Ishikawa (cell line): ENCODE measurements around the gene GDF10.

Experiments
- CEBPB ChIP-seq: IDR thresholded peaks from 2 replicates; pipeline ENCODE4 v1.6.1; 2012
- CREB1 ChIP-seq: IDR thresholded peaks from 2 replicates; pipeline ENCODE4 v1.6.1; 2012; ENCODE audit warnings: low read depth
- EGR1 ChIP-seq: IDR thresholded peaks from 2 replicates; pipeline ENCODE4 v1.6.1; 2012
- EP300 ChIP-seq: IDR thresholded peaks from 2 replicates; pipeline ENCODE4 v1.6.1; 2012; ENCODE audit warnings: borderline replicate concordance
- FOXM1 ChIP-seq: IDR thresholded peaks from 2 replicates; pipeline ENCODE4 v1.6.1; 2012; ENCODE audit warnings: low read depth, borderline replicate concordance
- NFIC ChIP-seq: IDR thresholded peaks from 2 replicates; pipeline ENCODE4 v1.6.1; 2012
- RAD21 ChIP-seq: IDR thresholded peaks from 2 replicates; pipeline ENCODE4 v1.6.1; 2012; ENCODE audit warnings: low read depth
- TAF1 ChIP-seq: IDR thresholded peaks from 2 replicates; pipeline ENCODE4 v1.6.1; 2012; ENCODE audit warnings: low read depth, mild to moderate bottlenecking
- TCF12 ChIP-seq: IDR thresholded peaks from 2 replicates; pipeline ENCODE4 v1.6.1; 2012; ENCODE audit warnings: low read depth
- TEAD4 ChIP-seq: IDR thresholded peaks from 2 replicates; pipeline ENCODE4 v1.6.1; 2012
- YY1 ChIP-seq: IDR thresholded peaks from 2 replicates; pipeline ENCODE4 v1.6.1; 2012; ENCODE audit warnings: low read depth
- ZBTB7A ChIP-seq: IDR thresholded peaks from 2 replicates; pipeline ENCODE4 v1.6.1; 2012; ENCODE audit warnings: low read depth
- TF ChIP-seq, protein P1 (sequence below): IDR thresholded peaks from 2 replicates; pipeline ENCODE4 v1.6.1; 2012
- TF ChIP-seq, protein P2 (sequence below): IDR thresholded peaks from 2 replicates; pipeline ENCODE4 v1.6.1; 2012
- TF ChIP-seq, protein P3 (sequence below): IDR thresholded peaks from 2 replicates; pipeline ENCODE4 v1.6.1; 2012; ENCODE audit warnings: low read depth, mild to moderate bottlenecking

The GDF10 gene

DNA sequence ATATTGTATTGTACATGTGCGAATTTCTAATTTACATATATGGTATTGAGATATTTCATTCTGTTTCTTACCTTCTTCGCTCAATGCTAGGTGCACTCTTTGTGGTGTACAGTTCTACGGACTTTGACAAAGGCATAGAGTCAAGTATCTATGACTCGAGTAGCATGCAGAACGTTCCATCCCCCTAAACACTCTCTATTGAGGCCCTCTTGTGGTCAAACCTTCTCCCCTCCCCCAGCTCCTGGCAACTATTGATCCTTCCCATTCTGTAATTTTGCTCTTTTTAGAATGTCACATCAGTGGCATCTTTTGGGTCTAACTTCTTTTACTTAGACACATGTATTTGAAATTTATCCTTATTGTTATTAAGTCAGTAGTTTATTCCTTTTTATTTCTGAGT, 30.7 kb upstream of the GDF10 start:
- no peak for TF ChIP-seq EGR1
- TF ChIP-seq, protein P1, sequence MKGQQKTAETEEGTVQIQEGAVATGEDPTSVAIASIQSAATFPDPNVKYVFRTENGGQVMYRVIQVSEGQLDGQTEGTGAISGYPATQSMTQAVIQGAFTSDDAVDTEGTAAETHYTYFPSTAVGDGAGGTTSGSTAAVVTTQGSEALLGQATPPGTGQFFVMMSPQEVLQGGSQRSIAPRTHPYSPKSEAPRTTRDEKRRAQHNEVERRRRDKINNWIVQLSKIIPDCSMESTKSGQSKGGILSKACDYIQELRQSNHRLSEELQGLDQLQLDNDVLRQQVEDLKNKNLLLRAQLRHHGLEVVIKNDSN = no peak
- TF ChIP-seq RAD21 = peak; percentile 31
- no peak for TF ChIP-seq TAF1
- no peak for TF ChIP-seq TCF12
- no peak for TF ChIP-seq FOXM1
- TF ChIP-seq ZBTB7A = no peak
- no peak for TF ChIP-seq EP300

DNA sequence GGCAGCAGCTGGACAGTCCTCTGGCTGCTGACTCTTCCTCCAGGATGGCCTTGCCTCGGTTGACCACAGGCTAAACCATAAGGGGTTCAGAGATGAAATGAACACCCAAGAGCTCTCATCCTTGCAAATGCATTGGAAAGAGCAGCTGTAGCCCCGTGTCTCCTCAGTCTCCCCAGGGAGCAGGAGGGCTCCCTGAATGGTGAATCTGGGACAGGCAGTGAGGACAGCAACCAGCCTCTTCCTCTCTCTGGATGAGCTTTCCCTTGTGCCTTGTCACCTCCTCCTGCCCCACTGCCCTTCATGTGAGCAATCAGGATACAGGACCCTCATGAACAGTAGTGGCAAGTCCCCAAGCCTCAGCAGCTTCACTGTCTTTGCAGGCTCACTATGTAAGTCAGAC, 23.9 kb upstream of the GDF10 start:
- TF ChIP-seq CREB1 (no peak), CEBPB (no peak), NFIC (no peak), RAD21 (no peak)
- TF ChIP-seq, protein P2, sequence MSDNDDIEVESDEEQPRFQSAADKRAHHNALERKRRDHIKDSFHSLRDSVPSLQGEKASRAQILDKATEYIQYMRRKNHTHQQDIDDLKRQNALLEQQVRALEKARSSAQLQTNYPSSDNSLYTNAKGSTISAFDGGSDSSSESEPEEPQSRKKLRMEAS = no peak
- TF ChIP-seq, protein P1 = no peak

DNA sequence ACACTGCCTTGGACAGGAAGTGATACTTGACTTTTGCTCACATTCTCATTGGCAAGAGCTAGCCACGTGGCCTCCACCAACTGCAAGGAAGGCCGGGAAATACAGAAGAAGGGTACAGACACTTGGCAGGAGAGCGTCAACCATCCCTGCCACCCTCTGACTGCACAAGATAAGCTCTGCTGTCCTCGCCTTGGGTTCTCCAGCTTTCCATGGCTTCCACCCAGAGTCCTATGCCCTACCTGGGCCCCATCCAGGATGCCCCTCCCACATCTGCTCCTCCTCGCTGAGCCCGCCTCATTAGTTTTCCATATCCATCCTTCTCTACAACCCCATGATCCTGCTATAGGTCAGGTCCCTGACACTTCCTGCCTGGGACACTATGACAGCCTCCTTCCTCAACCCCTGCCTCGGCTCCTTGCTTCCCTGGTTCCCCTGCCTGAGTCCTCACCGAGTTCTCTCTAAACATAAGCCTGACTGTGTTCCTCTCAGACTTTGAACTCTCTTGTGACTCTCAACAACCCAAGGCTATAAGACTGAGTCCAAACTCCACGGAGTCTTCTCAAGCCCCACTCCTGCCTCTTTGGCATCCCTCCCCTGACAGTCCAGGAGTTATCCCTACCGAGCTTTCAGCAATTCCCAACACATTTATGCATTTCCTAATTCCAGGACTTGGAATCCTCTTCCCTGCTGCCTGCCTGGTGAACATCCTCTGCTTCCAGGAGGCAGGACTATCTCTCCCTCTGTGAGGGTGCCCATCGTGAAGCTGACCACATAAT, 23.2 kb upstream of the GDF10 start:
- TF ChIP-seq NFIC (no peak), ZBTB7A (no peak), YY1 (no peak)

DNA sequence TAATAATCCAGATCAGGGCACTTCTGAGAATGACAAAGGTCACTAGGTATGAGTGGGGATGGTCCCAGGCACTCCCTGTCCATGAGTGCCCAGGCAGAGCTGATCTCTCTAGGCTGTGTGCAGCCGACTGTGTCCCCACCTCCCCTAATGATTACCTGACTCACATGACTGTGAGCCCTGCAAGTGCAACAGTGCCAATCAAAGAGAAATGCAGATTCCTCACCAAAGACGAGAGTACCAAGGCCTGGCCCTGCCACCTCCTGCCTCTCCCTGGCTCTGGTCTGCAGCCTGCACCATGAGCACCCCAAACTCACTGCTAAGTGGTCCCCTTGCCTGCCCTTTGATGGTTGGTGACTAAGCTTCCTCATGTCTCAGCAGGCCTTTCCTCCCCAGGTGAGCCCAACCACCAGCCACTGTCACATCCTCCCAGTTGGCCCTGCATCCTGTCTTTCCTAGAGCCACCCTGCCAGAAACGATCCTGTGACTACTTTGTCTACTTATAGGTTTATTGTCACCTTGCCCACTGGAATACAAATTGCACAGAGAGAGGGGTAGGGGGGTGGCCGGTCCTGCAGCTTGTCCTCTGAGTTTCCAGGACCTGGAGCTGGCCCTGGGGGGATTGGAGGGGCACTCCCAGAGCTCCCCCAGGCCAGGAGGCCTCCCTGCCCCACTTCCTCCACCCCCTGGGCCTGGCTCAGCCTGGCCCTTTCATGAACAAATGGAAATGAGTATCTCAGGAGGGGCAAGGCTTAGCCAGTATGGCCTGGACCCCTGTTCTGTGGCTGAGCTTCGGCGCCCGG, 22.4 kb upstream of the GDF10 start:
- TF ChIP-seq TAF1 (no peak), ZBTB7A (no peak), YY1 (no peak), CEBPB (no peak), TEAD4 (no peak), EP300 (no peak), FOXM1 (no peak)
- TF ChIP-seq, protein P3, sequence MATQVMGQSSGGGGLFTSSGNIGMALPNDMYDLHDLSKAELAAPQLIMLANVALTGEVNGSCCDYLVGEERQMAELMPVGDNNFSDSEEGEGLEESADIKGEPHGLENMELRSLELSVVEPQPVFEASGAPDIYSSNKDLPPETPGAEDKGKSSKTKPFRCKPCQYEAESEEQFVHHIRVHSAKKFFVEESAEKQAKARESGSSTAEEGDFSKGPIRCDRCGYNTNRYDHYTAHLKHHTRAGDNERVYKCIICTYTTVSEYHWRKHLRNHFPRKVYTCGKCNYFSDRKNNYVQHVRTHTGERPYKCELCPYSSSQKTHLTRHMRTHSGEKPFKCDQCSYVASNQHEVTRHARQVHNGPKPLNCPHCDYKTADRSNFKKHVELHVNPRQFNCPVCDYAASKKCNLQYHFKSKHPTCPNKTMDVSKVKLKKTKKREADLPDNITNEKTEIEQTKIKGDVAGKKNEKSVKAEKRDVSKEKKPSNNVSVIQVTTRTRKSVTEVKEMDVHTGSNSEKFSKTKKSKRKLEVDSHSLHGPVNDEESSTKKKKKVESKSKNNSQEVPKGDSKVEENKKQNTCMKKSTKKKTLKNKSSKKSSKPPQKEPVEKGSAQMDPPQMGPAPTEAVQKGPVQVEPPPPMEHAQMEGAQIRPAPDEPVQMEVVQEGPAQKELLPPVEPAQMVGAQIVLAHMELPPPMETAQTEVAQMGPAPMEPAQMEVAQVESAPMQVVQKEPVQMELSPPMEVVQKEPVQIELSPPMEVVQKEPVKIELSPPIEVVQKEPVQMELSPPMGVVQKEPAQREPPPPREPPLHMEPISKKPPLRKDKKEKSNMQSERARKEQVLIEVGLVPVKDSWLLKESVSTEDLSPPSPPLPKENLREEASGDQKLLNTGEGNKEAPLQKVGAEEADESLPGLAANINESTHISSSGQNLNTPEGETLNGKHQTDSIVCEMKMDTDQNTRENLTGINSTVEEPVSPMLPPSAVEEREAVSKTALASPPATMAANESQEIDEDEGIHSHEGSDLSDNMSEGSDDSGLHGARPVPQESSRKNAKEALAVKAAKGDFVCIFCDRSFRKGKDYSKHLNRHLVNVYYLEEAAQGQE = no peak
- TF ChIP-seq, protein P1 = no peak

DNA sequence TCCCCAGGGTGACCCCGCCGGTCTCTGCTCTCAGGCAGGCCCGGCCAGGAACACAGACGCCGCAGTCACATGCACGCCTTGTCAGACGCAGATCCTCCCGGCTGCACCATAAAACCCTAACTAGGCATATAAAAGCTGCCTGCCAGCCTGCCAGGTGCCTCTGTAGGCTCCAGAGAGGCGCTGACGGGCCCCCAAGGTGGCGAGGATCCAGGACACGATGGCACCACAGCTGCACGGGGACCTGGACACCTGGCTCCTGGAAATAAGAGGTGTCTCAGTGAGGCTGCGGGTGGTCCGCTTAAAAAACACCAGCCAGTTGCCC, 21.9 kb upstream of the GDF10 start:
- TF ChIP-seq RAD21 = no peak
- TF ChIP-seq EGR1 = no peak

DNA sequence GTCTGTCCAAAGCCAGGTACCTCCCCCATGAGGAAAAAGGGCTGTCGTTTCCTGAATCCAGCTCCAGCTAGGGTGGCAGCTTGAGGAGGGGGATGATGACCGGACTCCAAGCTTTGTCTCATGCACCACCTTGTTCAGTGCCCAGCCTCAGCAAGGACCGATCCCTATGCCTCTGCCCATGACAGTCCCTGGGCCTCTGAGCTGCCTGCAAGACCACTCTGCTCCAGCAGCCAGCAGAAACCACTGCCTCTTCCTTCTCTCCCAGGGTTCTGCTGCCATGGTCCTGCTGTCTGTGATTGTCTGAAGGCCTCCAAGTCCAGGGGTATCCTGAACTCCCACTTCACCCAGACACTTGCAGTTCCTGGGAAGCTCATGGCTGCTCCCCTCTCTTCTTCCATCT, 21.3 kb upstream of the GDF10 start:
- no peak for TF ChIP-seq TEAD4
- TF ChIP-seq, protein P3 = no peak
- no peak for TF ChIP-seq TAF1
- TF ChIP-seq, protein P1 = no peak
- TF ChIP-seq NFIC = no peak
- no peak for TF ChIP-seq EP300
- no peak for TF ChIP-seq YY1
- TF ChIP-seq TCF12 = no peak
- no peak for TF ChIP-seq ZBTB7A
- TF ChIP-seq EGR1 = no peak
- no peak for TF ChIP-seq FOXM1
